ENCODE measurements around the gene GLI3.
"Not testable (repeated sequence)": the region's sequence is repeated elsewhere in the genome, so short reads cannot be mapped to it uniquely, and the experiment has no call there.

GLI3 gene

DNA sequence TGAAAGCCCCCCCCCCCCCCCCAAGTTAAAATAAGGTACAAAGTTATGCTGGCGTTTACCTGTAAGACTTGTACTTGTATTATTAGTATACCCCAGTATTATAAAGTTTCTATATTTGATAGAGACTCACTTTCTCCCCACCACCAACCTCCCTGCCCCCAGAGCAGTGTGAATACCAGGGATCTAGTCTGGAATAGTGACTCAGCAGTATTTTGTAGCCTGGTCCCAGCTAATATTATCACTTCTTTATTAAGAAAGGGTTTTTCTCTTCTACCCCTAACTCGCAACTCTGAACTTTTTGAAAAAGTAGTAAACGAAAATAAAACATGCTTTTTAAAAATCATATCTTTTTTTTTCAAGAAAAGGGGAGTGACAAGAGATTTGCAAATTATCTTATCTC lies 26.7 kb downstream of the GLI3 start:
- DNase-seq = no peak

DNA sequence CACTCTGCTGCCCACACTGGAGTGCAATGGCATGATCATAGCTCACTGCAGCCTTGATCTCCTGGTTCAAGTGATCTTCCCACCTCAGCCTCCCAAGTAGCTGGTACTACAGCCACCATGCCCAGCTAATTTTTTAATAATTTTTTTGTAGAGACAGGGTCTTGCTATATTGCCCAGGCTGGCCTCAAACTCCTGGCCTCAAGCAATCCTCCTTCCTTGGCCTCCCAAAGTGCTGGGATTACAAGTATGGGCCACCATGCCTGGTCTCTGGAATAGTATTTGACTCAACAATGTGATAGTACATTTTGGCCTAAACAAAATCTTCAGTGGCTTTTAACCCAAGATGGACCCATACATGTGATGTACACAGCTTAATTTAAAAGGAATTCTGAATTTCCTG lies 27.9 kb downstream of the GLI3 start:
- not testable (repeated sequence) for DNase-seq

DNA sequence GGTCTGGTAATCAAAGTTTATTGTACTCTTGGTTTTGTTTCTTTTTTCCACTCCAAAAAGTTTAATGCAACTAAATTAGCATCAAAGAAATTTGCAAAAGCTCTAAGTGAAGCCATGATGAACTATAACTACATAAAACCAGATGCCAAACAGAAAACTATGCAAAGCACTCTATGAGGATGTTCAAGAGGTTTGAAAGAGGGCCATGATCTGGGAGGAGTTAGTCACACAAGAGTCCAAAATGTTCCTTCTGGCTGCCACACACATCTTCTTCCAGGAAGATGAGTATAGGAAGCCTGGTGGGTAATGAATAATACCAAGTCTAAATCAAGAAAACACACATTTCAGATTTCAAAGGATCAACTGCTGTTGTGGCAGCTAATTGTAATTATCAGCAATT lies 28.4 kb downstream of the GLI3 start:
- DNase-seq = no peak

DNA sequence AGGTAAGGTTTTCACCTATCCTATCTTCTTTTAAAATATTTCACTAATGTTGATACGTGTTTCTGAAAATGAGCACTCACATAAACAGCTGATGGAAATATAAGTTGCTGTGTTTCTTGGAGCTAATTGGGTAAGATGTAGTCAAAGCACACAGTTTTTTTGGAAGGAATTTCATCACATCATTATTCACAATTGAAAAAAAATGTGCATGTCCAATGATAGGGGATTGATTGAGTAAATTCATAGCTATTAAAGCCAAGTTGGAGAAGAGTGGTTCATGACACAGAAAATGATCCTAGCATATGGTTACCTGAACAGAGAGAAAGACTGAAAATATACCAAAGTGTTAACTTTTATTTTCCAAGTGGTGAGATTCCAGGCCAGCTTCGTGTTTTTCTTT lies 29.6 kb downstream of the GLI3 start:
- DNase-seq = no peak

DNA sequence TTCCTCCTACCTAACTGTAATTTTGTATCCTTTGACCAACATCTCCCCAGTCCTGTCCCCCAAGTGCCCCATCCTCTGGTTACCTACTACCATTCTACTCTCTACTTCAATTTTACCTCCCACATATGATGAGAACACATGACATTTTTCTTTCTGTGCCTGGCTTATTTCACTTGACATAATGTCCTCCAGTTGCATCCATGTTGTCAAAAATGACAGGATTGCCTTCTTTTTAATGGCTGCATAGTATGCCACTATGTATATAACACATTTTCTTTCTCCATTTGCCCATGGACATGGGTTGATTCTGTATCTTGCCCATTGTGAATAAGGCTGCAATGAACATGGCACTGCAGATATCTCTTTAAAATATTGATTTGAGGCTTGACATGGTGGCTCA lies 33.7 kb downstream of the GLI3 start:
- no peak for DNase-seq

DNA sequence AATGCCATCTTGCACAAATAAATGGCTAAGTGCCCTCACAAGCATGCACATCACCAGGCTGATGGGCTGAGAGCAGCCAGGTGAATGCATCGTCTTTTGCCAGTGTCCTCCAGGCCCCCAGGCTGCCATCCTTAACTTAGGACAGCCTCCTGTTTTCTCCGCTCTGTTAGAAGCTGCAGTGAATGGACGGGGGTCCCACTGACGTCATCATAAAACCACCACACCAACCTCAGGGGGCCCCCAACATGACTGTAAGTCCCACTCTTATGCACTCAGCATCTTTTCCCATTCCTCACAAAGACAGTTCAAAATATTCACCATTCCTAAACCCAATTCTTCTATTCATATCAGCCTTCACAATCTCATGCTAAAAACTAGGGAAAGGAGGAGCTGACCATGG lies 34.4 kb downstream of the GLI3 start:
- no peak for DNase-seq

DNA sequence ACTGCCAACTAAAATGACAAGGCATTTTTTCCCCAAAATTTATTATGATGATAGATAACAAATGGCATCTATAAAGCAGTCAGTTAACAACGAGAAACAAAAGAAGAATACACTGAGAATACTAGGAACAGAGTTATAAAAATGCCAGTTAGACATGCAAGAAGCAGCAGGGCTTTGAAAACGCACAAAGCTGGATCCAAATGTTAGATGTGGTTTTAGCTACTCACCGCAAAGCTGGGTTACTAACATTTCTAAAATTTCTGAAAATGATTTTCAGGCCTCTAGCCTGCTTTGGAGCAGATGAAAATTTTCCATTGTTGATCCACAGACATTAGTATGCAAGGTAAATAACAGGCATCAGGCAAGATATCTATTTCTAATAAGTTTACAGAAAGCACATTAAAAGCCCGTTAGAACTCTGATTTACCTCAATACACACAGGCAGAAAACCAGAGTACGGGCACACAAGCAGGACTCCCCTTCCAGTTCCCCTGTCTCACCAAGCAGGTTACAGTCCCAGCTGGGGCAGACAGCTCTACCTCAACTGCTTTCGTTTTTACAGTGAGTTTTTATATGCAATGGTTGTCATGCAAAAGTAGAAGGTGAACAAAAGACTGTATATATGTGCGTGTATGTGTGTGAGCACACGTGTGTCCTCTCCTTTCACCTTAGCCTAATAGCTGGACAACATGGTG lies 37.9 kb downstream of the GLI3 start:
- DNase-seq = no peak

DNA sequence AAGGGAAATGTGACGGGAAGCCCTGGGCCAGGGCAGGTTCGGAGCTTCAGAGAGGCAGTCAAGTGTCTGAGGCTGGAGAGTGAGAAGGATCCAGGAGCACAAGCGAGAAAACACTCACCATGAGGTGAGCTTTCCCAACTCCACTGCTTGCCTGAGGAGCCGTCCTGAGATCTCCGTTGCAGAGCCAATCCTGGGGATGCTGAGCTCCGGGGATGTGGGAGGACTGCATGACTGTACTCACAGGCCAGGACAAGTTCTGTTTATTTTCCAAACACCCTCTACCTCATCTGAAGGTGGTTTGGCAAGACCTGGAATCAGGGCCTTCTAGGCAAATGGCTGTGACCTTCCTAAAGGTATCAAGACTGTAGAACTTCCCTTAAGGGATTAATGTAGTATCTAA lies 38.7 kb downstream of the GLI3 start:
- DNase-seq = no peak

DNA sequence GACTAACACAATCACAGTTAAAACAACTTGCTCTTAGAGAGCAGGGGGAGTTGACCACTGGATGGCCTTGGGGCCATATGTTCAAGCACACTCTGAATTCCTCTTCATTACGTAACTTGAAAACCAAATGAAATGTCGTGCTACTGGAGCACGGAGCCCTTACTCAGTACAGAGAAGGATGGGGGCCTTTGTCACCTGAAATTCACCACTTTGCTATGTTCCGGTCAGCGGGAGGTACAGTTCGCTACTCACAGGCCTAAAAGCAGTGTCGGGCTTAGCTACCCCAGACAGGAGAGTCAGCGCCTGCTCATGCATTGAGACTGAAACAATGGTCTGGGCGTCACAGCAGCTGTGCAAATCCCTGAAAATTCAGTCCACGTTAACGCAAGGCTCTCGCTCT lies 39.6 kb downstream of the GLI3 start:
- peak; percentile 10 for DNase-seq

DNA sequence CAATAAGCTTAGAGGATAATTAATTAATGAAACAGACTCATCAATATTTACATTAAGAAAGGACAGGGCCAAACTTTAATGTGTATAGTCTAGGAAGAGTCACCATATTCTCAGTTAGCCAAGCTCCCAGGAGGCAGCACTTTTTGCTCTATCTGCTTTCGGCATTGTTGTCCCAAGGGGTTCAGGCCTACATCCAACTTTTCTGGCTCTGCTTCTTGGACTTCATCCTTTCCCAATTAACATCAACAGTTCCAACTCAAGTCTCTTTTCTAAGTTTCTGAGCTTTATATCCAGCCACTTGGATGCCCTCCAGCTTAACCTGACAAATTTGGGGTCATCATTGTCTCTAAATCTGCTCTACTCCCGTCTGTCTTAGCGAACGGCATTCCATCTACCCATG lies 42.8 kb downstream of the GLI3 start:
- DNase-seq = no peak

DNA sequence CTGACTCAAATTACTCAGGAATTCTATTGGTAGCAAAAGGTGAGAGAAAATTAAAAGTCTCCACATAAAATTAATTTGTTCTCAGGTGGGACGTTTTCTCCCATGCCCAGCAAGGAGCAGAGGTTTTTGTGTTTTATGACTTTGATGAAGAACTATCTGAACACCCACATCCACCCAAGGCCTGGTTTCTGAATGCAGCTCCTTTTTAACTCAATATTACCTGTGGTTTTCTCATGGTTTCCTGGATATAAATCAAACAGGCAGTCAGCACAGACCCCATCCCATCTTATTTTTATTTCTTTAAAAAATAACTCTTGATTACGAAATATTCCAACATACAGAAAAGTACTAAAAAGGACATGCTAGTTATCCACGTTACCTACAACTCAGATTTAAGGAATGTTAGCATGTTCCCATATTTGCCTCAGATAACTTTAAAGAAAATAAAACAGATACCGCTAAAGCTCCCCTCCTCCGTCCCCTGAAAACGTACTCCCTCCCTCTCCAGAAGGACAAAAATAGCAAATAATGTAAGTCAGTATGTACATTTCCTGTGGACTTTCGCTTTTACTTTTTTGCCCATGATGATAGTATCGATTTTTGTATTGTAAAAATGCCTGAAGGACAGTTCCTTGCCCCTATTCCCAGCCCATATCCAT lies 43.4 kb downstream of the GLI3 start:
- DNase-seq = no peak

DNA sequence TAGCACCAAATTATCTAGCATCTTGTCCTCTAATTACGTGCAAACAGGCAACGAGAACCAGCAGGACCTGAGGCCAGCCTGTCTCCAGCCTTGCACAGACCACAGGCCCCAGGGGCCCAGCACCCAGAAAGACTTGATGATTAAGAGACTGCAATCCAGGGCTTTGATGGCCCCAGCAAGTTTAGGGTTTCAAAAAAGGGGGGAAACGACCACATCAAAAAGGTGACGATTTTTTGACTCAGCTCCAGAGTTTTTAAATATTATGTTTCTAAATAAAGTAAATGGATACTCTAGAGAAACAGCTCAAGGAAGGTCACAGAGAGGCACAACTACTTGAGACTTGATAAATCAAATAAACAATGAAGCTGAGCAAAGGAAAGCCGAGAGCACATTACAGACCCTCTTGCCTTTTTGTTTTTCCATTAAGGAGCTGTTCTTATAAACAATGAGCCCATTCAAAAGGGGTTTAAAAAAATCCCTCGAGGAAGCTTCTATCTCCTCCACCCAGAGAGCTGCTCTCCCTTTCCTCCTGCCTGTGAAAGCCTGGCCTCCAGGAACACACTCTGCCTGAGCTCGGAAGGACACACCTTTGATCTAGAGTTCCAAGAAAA lies 44.1 kb downstream of the GLI3 start:
- no peak for DNase-seq

DNA sequence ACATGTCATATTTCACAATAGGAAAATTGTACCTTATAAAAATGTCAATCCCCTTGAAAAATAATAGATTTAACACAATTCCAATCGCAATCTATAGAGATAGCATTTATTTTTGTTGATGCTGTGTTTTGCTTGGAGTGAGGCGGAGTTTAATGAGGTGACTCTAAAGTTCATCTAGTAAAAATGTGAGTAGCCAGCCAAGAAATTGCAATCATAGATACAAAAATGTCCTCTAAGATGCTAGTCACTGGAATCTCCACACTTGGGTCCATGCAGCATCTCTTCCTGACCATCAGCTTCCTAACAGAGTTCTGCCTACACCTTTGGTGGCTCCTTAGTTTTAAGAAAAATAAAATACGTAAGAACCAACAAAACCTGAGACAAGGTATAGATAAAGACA lies 44.9 kb downstream of the GLI3 start:
- DNase-seq = no peak

DNA sequence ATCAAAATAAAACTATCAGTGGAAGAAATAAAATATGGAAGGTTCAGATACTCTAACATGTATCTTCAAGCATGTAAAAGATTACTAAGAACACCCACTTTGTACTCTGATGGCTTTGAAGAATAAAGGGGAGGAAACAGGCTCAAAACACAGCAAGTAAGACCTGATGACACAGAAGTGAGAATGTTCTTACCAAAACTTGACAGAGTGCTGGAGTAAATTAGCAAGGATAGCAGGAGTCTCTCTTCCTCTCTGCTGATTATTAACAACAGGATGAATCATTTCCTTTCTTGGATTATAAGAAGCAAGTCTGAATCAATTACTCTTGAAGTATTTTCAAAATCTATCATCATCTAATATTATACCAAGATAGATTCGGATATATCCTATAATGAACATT lies 47.5 kb downstream of the GLI3 start:
- no peak for DNase-seq

DNA sequence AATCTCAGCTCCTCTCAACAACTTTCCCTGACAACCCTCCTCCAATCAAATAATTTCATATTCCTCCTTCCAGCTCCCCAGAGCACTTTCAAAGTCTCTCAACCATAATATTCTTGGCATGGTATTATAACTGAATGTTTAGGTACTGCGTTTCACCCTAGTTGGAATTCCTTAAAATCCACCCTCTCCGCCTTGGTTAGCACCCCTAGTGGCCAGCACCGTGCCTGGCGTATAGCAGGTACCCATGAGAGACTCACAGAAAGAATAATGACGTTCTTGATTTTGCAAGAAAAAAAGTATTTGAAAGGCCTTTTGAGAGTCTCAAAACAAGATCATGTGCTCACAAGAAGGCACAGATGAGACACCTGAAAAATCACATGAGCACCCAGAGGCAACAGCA lies 50.9 kb downstream of the GLI3 start:
- no peak for DNase-seq

DNA sequence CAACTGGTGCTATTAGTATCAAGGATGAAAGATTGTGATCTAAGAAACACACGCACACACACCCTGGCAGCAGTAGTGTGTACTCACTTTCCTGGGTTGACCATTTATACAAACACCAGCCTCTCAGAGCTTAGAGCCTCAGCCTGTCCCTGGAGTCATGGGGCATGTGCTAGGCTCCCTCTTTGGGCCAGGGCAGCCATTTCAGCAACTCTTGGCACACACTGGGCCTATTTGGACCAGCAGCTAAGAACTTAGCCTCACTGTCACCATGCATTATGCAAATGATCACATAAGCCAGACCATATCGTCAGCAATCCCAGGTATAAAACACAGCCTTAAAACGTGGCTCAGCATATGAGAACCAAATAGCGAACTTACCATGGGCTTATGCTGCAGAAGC lies 51.3 kb downstream of the GLI3 start:
- no peak for DNase-seq

DNA sequence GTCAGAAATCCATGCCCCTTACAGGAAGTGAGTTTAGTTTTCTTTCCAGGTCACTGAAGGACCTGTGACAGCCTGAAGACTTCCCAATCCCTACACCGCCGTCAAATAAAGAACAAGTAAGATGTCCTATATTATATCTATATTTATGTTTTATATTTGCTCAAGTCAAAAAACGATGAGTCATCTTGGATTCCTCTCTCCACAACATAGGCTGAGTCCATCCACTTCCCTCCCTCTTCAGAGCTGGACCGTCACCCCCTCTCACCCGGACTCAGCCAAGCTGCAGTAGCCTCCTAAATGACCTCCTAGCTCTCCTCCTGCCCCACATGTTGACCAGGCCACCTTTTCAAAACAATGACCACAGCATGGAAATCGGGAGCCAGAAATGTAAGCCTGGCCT lies 53.5 kb downstream of the GLI3 start:
- DNase-seq = no peak

DNA sequence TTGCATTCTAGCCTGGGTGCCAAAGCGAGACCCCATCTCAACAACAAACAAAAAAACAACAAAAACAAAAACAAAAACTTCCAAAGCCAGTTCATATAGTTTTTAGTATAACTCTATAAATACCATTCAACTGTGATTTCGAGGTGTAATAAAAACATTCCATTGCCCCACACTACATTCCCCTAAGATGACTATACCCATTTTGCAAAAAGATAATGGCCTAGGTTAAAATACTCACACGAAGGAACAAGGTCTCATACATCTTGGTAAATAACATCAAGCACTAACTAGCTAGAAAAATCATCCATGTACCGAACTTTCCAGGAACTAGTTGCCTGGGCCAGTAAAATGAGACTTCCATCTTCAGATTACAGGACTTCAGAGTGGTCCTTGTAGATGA lies 55.4 kb downstream of the GLI3 start:
- DNase-seq = no peak

DNA sequence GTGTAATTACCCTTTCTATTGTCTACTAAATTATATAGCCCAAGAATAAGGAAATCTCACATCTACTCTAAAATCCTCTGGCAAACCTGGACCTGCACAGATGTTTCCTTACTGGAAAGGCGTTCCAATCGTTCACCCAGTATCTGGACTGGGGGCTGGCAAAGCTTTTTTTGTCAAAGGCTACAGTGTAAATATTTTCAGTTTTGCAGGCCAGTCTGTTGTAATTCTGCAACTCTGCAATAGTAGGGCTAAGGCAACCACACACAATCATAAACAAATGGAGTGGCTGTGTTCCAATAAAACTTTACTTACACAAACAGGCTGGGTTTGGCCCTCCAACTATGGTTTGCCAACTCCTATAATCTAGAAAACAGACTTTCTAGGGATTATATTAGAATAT lies 56.2 kb downstream of the GLI3 start:
- no peak for DNase-seq

DNA sequence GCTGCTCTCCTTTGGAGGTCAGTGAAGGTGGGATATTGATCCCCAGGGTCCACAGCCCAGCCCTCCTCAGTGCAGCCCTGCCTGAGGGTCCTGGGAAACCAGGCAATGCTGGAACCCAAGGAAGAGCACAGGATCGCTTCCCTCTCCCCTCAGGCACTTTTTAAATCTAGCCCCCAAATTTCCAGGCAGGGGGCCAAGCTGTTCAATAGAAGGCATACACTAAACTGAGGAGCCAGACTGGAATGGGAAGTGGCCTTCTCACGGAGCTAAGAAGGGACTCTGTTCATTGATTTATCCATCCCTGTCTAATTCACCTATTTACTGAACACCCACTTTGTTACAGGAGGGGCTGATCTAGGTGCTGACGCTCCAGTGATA lies 60.3 kb downstream of the GLI3 start:
- no peak for DNase-seq

DNA sequence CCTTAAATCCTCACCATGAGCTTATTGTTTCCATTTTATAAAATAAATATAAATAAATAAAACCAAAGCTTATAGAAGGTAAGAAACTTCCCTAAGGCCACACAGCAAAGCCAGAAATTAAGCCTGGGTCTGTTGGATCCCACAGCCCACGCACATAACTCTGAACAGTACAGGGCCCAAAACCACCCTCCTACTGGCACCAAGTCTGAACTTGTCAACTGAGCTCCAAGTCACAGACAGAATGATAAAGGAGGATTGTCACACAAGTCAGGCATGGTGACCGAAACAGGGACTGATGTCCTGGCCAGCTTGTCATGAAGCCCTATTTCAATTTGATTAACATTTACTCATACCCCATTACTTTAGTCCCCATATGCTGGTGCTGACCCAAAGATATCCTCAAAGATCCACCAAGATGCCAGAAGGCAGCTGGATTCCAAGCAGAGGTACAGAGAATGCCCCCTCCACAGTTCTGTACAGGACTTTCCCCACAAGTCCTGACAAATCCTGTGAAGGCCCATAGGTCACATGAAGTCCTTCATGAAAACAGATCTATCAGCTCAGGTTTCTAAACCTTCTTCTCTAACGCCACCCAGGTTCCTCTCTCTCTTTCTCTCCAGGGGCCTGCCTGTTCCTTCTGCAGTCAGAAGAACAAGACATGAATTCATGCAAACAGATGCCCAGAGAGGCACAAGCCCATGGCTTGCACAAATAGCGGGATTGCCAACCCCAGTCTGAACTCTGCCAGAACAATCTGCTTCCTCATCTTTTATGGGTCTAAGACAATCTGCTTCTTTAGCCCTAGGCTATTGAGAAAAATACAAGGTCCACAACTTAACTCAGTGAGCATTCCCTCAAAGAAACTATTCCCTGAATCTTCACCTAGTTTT lies 60.9 kb downstream of the GLI3 start:
- no peak for DNase-seq

DNA sequence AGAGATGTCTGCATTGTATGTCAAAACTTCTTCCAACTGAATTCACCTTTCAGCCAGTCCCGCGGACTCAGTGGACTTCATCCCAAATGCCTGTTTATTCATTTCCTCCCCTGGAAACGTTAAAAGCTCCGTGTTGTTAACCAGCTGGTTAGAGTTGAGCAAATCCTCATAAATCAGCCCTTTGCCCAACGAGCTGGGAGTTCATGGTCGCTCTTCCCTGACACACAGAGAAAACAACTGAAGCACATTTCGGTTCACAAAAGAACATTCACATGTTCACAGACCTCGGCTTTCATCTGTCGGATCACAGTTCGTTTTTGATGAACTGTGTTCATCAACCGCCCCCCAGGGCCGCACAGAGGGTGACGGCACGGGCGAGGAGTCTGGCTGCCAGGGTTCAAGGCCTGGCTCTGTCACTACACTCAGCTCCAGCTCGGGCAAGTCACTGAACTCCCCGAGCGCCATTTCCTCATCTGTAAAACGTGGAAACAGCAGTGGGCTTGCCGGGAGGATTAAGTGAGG lies 62.6 kb downstream of the GLI3 start:
- no peak for DNase-seq

DNA sequence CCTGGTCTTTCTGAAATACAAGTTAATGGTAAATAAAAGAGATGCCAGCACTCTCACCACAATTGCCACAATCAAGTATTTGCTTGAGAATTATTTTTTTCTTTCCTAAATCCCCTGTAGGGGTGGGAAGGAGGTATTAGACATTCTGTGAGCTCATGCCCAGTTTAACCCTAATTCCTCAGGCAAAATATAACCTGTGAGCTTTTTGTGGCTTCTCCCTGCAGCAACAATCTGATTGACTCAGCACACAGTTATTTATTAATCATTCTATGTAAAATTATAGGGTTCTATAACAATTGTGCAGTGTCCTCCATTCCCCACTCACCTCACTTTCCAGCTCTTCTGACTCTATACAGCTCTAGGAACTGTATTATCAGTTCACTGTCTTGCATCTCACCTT lies 66.3 kb downstream of the GLI3 start:
- DNase-seq = no peak

DNA sequence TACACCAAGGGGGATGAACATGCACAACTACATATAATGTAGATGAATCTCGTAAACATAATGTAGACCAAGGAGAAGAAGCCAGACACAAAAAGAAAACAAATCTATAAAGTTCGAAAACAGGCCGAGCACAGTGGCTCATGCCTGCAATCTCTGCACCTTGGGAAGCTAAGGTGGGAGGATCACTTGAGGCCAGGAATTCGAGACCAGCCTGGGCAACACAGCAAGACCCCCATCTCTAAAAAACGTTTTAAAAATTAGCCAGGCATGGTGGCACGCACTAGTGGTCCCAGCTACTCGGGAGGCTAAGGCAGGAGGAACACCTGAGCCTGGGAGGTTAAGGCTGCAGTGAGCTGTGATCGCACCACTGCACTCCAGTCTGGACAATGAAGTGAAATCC lies 68.5 kb downstream of the GLI3 start:
- DNase-seq = no peak

All from NCI-H774 (cell line).